ENCODE measurements around the gene RAMP3. TPM values are rescaled to one million over a fixed set of nuclear protein-coding genes. Genes with fewer than 3 reads are reported as not detected.

RAMP3 gene
- polyA plus RNA-seq, 1 donor (not counting 4 experiments of a cell fraction or from before 2014, with no cell fraction given), result not detected

- DNase-seq (ENCODE audit: low read depth, low spot score), result no peak
- Histone ChIP-seq H3K9me3 (ENCODE audit: control insufficient read depth, low read depth, low read length) (no peaks in the 10 kb centered on the region), H3K79me2 (ENCODE audit: control insufficient read depth, insufficient read depth, low read length) (no peaks in the 10 kb centered on the region), H3K27ac (ENCODE audit: control insufficient read depth, insufficient read depth, low read length) (no peak overlapping the region), H3K4me2 (ENCODE audit: control insufficient read depth, extremely low read depth, insufficient read depth, low read depth, low read length) (no peak overlapping the region), H2AFZ (ENCODE audit: control insufficient read depth, low read length) (no peak overlapping the region), H3K4me1 (ENCODE audit: control insufficient read depth, extremely low read depth, insufficient read depth, low read length) (no peaks in the 10 kb centered on the region), H3K4me3 (ENCODE audit: control insufficient read depth in 2 of 3, extremely low read depth in 1 of 3, insufficient read depth in 2 of 3, low read depth in 1 of 3, low read length in 3 of 3) (no peak overlapping the region), H3K9ac (ENCODE audit: control insufficient read depth, extremely low read depth, insufficient read depth, low read length) (no peak overlapping the region), H3K9me1 (ENCODE audit: control insufficient read depth, extremely low read depth, insufficient read depth, low read length) (no peaks in the 10 kb centered on the region), H3K36me3 (ENCODE audit: control insufficient read depth in 2 of 2, extremely low read depth in 1 of 2, insufficient read depth in 2 of 2, low read length in 2 of 2) (no peaks in the 10 kb centered on the region), H3K27me3 (ENCODE audit: control insufficient read depth, extremely low read depth, insufficient read depth, low read length) (peaks cover 10% of the 10 kb centered on the region), H4K20me1 (ENCODE audit: control insufficient read depth, extremely low read depth, insufficient read depth, low read length) (peaks cover 2% of the 10 kb centered on the region)
- dilution Hi-C loops (cut with MboI; ENCODE audit: extremely low pct_ligation_motif_present, low sequenced_read_pairs), result no loop called here
- no peak for TF ChIP-seq EZH2 (IDR thresholded peaks at IDR 0.05; ENCODE audit: low read length)
- TF ChIP-seq CTCF (optimal IDR thresholded peaks at IDR 0.05 in 1 of 3, IDR thresholded peaks at IDR 0.05 in 1 of 3, conservative IDR thresholded peaks at IDR 0.05 in 1 of 3; ENCODE audit: extremely low read depth in 1 of 3, insufficient read depth in 2 of 3, low read length in 3 of 3), result no peak
- no peak for FAIRE-seq
Measured at GRCh38 chr7:45187946-45188411, 30.4 kb downstream of the RAMP3 start.

- H3K9me1 ChIP-seq (ENCODE audit: control insufficient read depth, extremely low read depth, insufficient read depth, low read length), result no peaks in the 10 kb centered on the region
- no peak overlapping the region for H3K27ac ChIP-seq (ENCODE audit: control insufficient read depth, insufficient read depth, low read length)
- no peak overlapping the region for H3K4me3 ChIP-seq (ENCODE audit: control insufficient read depth in 2 of 3, extremely low read depth in 1 of 3, insufficient read depth in 2 of 3, low read depth in 1 of 3, low read length in 3 of 3)
- FAIRE-seq, result no peak
- H2AFZ ChIP-seq (ENCODE audit: control insufficient read depth, low read length), result no peak overlapping the region
- DNase-seq (ENCODE audit: low read depth, low spot score), result no peak
- TF ChIP-seq CTCF (optimal IDR thresholded peaks at IDR 0.05 in 1 of 3, IDR thresholded peaks at IDR 0.05 in 1 of 3, conservative IDR thresholded peaks at IDR 0.05 in 1 of 3; ENCODE audit: extremely low read depth in 1 of 3, insufficient read depth in 2 of 3, low read length in 3 of 3) (no peak), EZH2 (IDR thresholded peaks at IDR 0.05; ENCODE audit: low read length) (no peak)
- dilution Hi-C loops (cut with MboI; ENCODE audit: extremely low pct_ligation_motif_present, low sequenced_read_pairs), result no loop called here
- peaks cover under 1% of the 10 kb centered on the region for H4K20me1 ChIP-seq (ENCODE audit: control insufficient read depth, extremely low read depth, insufficient read depth, low read length)
- H3K9ac ChIP-seq (ENCODE audit: control insufficient read depth, extremely low read depth, insufficient read depth, low read length), result no peak overlapping the region
- no peaks in the 10 kb centered on the region for H3K4me1 ChIP-seq (ENCODE audit: control insufficient read depth, extremely low read depth, insufficient read depth, low read length)
- H3K36me3 ChIP-seq (ENCODE audit: control insufficient read depth in 2 of 2, extremely low read depth in 1 of 2, insufficient read depth in 2 of 2, low read length in 2 of 2), result no peaks in the 10 kb centered on the region
- H3K9me3 ChIP-seq (ENCODE audit: control insufficient read depth, low read depth, low read length), result no peaks in the 10 kb centered on the region
- no peak overlapping the region for H3K4me2 ChIP-seq (ENCODE audit: control insufficient read depth, extremely low read depth, insufficient read depth, low read depth, low read length)
- peaks cover 10% of the 10 kb centered on the region for H3K27me3 ChIP-seq (ENCODE audit: control insufficient read depth, extremely low read depth, insufficient read depth, low read length)
- no peaks in the 10 kb centered on the region for H3K79me2 ChIP-seq (ENCODE audit: control insufficient read depth, insufficient read depth, low read length)
Measured at GRCh38 chr7:45188736-45189135, 31.1 kb downstream of the RAMP3 start.

All from keratinocyte (primary cell).